Activated naive CD8-positive, alpha-beta T cell treated with anti-CD3 and anti-CD28 coated beads, Interleukin-2, amount 50 U/mL, for 24 hours (primary cell): ENCODE data around the gene ZNF490.
"Not testable (repeated sequence)": the region's sequence is repeated elsewhere in the genome, so short reads cannot be mapped to it uniquely, and the experiment has no call there.

Experiments
- ATAC-seq: fragments of 150-1000 bp; cut with Tn5 transposase; one replicate; pipeline ENCODE4 v1.10.0; 2021
- DNase-seq: peaks from one replicate; pipeline ENCODE4 v3.0.0; 2021
- H3K27ac Mint-ChIP-seq: one replicate; pipeline ENCODE4 v1.8.0; 2021; ENCODE audit warnings: mild to moderate bottlenecking, mixed read lengths
- H3K27me3 Mint-ChIP-seq: one replicate; pipeline ENCODE4 v1.8.0; 2021; ENCODE audit warnings: mixed read lengths
- H3K36me3 Mint-ChIP-seq: one replicate; pipeline ENCODE4 v1.8.0; 2021; ENCODE audit warnings: low read depth, mixed read lengths
- H3K4me1 Mint-ChIP-seq: one replicate; pipeline ENCODE4 v1.8.0; 2021; ENCODE audit warnings: mixed read lengths
- H3K4me3 Mint-ChIP-seq: one replicate; pipeline ENCODE4 v1.8.0; 2021; ENCODE audit warnings: mild to moderate bottlenecking, moderate library complexity, mixed read lengths
- H3K9me3 Mint-ChIP-seq: one replicate; pipeline ENCODE4 v1.8.0; 2021; ENCODE audit warnings: mixed read lengths

Gene ZNF490

DNA sequence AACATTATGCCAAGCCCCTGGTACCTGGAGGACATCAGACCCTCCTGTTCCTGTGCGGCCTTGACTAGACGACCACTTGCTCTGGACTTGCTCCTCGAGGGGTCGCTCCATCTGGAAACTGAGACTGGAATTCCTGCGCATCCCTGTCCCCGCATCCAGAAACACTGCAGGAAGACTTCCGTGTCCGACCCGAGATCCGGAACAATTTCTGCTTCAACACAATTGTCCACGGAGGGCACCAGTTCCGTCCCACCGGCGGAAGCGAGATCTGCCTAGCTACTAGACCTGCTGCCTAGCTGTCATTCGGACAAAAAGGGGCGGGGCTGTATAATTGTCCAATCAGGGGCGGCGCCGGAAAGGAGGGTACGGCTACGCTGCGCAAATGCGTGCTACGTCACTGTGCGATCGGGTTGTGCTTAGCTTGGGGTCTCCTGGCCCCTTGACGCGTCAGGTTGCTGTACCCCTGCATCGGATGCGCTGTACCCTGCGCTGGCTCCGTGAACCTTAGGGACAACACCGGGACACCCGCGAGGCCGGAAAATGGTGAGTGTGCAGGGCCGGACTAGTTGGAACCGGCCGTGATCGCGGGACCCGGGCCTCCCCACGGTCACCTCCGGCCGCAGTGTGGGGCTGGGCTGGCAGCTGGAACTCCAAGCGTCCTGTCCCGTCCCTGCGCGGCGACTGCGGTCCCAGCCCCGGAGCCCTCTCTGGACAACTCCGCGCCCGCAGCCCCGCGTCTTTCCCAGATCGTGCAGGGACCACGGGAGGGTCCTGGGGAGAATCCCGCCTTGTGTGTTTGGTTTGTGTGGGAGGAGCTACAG lies at the start of gene ZNF490, which contains the start of gene ZNF791:
Gene ZNF490, minus strand, starts transcription at position 274 of the 821 bp plus-strand sequence. Its CDS starts 133 bp downstream, at position 141.
Gene ZNF791, plus strand, starts transcription at position 381 of the 821 bp plus-strand sequence. Its CDS starts 160 bp downstream, at position 541.
- peak; percentile 95 for ATAC-seq
- Mint-ChIP-seq H3K9me3 (no peaks in the 10 kb centered on the region), H3K4me3 (peak within 1 kb of the TSS; percentile 99), H3K4me1 (peaks cover 58% of the 10 kb centered on the region), H3K27ac (peak within 1 kb of the TSS; percentile 97), H3K36me3 (peaks cover 19% of the 10 kb centered on the region), H3K27me3 (no peaks in the 10 kb centered on the region)
- DNase-seq: peak; percentile 97

DNA sequence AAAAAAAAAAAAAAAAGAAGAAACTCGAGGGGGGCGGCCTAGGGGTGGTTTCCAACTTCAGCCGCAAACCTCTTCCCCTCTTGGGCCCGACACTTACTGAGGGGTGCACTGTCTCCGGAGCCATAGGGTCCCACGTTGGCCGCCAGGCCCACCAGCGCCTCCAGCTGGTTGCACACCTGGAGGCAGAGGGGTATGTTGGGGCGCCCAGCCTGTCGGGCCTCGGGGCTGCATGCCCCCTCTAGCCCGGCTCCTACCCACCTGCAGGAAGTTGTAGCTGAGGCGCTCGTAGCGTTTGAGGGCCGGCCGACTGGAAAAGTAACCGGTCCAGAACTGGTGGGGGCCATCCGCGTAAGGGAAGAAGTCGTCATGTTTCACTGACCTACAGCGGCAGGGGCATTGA lies 47.4 kb upstream of the ZNF490 start:
- H3K27ac Mint-ChIP-seq: no peak overlapping the region
- H3K36me3 Mint-ChIP-seq: peaks cover 49% of the 10 kb centered on the region
- H3K9me3 Mint-ChIP-seq: no peaks in the 10 kb centered on the region
- H3K27me3 Mint-ChIP-seq: no peaks in the 10 kb centered on the region
- H3K4me1 Mint-ChIP-seq: no peaks in the 10 kb centered on the region
- no peak for ATAC-seq
- DNase-seq: no peak
- H3K4me3 Mint-ChIP-seq: no peak overlapping the region

DNA sequence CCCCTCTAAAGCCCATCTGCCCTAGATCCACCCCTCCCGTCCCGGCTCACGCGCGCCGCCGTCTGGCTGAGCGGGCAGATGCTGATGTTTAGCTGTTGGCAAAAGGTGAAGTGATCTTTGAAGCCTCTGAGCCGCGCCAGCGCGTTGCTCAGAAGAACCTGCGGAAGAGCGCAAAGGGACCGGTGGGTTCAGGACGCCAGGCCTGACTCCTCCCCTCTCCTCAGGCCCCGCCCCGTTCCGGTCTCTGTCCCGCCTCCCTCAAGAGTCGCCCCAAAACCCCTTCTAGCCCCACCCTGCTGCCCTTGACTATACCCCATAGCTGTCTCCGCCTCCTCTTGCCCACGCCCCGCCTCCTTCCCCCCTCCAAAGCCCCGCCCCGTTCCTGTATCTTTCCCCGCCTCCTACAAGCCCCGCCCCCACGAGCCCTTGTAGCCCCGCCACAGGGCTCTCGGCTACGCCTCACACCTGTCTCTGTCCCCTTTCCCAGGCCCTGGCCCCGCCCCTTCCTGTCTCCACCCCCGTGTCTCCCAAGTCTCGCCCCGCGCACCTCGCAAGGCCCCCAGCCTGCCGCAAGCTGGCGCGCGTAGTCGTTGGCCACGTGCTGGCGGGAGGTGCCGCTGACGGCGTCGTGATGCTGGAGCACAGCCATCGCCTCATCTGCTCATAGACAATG lies 46.4 kb upstream of the ZNF490 start:
- ATAC-seq: peak; percentile 43
- H3K9me3 Mint-ChIP-seq: no peaks in the 10 kb centered on the region
- H3K4me3 Mint-ChIP-seq: no peak overlapping the region
- no peaks in the 10 kb centered on the region for H3K27me3 Mint-ChIP-seq
- H3K27ac Mint-ChIP-seq: no peak overlapping the region
- H3K36me3 Mint-ChIP-seq: peaks cover 49% of the 10 kb centered on the region
- H3K4me1 Mint-ChIP-seq: no peaks in the 10 kb centered on the region
- peak; percentile 57 for DNase-seq

DNA sequence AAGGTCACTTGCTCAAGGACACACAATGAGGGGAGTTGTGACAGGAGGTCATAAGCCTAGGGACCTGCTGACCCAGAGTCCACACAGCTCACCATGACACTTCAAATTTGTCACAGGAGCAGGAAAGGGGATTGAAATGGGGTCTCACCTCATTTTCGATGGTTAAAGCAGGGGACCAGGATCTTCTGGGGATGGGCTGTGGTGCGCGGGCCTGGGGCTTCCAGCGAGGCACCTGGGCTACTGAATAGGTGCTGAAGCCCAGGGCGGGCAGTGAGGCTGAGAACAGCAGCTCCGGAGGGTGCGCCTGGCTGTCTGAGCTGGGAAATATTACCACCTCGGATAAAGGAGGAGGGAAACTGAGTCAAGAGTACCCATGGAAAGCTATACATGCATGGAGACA lies 44.9 kb upstream of the ZNF490 start:
- H3K9me3 Mint-ChIP-seq: no peaks in the 10 kb centered on the region
- peaks cover 41% of the 10 kb centered on the region for H3K36me3 Mint-ChIP-seq
- H3K4me1 Mint-ChIP-seq: no peaks in the 10 kb centered on the region
- no peak overlapping the region for H3K27ac Mint-ChIP-seq
- H3K27me3 Mint-ChIP-seq: no peaks in the 10 kb centered on the region
- ATAC-seq (no peak), DNase-seq (no peak)
- no peak overlapping the region for H3K4me3 Mint-ChIP-seq

DNA sequence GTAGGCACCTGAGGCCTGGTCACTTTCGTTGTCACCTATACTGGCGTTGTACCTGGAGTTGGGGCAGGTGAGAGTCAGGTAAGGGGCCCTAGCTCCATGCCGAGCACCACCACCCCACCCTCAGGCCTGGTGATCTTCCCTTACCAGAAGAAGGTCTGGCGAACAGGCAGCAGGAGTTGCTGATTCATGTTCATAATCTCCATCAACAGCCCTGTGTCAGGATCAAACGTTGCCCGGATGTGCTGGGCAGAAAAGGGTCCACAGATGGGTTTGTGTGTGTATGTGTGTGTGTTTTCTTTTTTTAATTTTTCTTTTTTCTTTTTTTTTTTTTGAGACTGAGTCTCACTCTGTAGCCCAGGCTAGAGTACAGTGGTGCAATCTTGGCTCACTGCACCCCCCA lies 41.6 kb upstream of the ZNF490 start:
- H3K9me3 Mint-ChIP-seq: no peaks in the 10 kb centered on the region
- no peak overlapping the region for H3K27ac Mint-ChIP-seq
- ATAC-seq: no peak
- no peaks in the 10 kb centered on the region for H3K27me3 Mint-ChIP-seq
- DNase-seq: no peak
- H3K36me3 Mint-ChIP-seq: peaks cover 34% of the 10 kb centered on the region
- H3K4me3 Mint-ChIP-seq: no peak overlapping the region
- no peaks in the 10 kb centered on the region for H3K4me1 Mint-ChIP-seq

DNA sequence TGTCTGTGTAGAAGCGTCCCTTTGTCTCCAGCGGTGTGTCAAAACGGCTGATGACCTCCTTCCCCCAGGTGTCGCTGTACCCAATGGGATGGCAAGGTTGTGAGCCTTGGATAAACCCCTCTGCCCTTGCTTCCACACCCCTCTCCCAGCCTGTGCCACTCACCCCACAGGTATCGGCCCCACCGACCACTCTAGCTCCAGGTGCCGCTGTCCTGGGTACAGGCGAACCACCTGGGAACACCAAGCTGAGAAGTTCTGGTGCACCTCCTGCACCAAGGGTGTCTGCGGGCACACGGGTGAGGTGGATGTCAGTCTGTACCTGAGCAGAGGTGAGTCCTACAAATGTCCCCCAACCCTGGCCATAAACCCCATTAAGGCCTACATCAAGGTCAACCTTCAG lies 39.3 kb upstream of the ZNF490 start:
- no peak overlapping the region for H3K4me3 Mint-ChIP-seq
- no peaks in the 10 kb centered on the region for H3K27me3 Mint-ChIP-seq
- ATAC-seq (no peak), DNase-seq (no peak)
- H3K4me1 Mint-ChIP-seq: no peaks in the 10 kb centered on the region
- H3K36me3 Mint-ChIP-seq: peaks cover 16% of the 10 kb centered on the region
- H3K9me3 Mint-ChIP-seq: no peaks in the 10 kb centered on the region
- no peak overlapping the region for H3K27ac Mint-ChIP-seq

DNA sequence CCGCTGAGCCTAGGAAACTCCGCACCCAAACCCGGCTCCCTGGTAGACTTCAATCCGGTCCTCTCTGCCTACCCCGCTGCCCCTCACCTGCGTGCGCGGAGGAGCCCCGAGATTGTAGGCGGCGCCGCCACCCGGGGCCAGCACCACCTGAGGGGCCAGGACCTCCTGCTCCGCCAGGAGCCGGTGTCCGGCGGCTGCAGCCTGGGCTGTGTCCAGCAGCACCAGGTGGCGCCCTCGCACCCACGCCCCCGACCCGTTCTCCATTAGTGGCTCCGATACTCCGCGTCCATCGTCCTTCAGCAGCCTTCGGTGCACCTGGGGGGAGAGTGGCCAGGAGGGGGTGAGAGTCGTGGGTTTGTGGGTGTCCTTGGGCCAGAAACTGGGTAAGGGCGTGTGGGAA lies 37.5 kb upstream of the ZNF490 start:
- H3K27ac Mint-ChIP-seq: no peak overlapping the region
- no peaks in the 10 kb centered on the region for H3K9me3 Mint-ChIP-seq
- peaks cover 14% of the 10 kb centered on the region for H3K36me3 Mint-ChIP-seq

DNA sequence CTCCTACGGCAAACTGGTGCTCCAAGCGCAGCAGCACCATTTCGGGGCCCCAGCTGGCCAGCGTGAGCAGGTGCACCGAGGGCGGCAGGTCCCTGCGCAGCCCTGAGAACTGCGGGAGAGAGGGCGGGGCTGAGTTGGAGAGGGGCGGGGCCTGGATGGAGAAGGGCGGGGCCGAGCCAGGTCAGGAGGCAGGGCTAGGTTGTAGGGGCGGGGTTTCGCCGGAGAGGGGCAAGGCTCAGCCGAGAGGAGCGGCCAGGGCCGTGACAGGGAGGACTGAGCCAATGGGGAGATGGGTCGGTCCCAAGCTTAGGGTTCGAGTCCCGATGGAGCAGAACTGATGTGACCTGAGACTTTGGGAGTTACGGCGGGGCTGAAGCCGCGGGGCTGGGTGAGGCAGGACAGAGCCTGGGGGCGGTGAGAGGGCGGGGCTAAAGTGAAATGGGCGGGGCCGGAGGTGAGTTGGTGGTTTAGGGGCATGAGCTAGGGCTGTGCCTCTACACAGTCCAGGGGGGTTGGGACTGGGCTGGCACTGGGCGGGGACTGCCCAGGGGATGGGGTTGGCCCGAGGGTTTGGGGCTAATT lies 37.0 kb upstream of the ZNF490 start:
- no peak overlapping the region for H3K4me3 Mint-ChIP-seq

More for the DNA sequence above, 37.5 kb upstream of the ZNF490 start:
- Mint-ChIP-seq H3K4me3 (no peak overlapping the region), H3K27me3 (no peaks in the 10 kb centered on the region), H3K4me1 (no peaks in the 10 kb centered on the region)
- ATAC-seq (no peak), DNase-seq (no peak)

DNA sequence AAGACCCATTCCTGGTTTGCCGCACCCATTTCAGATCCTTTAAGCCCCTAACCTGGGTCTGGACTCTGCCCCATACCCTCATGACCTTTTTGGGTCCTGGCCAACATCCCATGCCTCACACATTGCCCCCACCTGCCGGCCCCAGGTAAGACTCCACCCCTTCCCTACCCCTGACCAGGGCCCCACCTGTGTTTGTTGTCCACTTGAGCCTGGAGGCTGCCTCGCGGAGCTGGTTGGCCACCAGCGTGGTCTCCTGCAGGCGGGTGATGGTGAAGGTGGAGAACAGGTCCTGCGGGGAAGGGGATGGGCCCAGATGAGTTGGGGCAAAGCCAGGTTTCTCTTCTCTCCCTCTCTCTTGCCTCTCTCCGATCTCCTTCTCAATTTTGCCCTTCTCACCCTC lies 36.4 kb upstream of the ZNF490 start:
- Mint-ChIP-seq H3K4me1 (no peaks in the 10 kb centered on the region), H3K27ac (no peak overlapping the region), H3K27me3 (no peaks in the 10 kb centered on the region), H3K36me3 (peaks cover 12% of the 10 kb centered on the region), H3K9me3 (no peaks in the 10 kb centered on the region), H3K4me3 (no peak overlapping the region)
- no peak for ATAC-seq
- DNase-seq: no peak

More for the DNA sequence above, 37.0 kb upstream of the ZNF490 start:
- Mint-ChIP-seq H3K27ac (no peak overlapping the region), H3K27me3 (no peaks in the 10 kb centered on the region), H3K4me1 (no peaks in the 10 kb centered on the region), H3K36me3 (peaks cover 14% of the 10 kb centered on the region), H3K9me3 (no peaks in the 10 kb centered on the region)
- peak; percentile 47 for ATAC-seq
- DNase-seq: peak; percentile 59

DNA sequence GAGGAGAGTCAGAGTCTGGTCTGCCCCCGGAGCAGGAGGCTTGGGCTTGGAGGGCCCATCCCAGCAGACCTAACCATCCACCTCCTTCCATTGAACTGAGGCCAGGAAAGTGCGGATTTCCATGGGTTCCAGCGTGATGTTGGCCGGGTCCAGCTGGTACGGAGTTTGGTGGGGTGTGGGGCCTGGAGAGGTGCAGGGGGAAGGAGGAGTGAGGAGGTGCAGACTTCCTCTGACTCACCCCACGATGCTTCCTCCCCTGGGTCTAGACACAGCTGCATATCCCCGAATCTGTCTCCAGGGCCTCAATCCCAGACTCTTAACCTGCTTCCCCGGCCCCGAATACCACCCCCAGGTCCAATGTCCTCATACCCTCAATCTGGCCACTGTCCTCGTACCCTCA lies 35.9 kb upstream of the ZNF490 start:
- Mint-ChIP-seq H3K27me3 (no peaks in the 10 kb centered on the region), H3K27ac (no peak overlapping the region), H3K36me3 (peaks cover 12% of the 10 kb centered on the region), H3K9me3 (no peaks in the 10 kb centered on the region), H3K4me1 (no peaks in the 10 kb centered on the region), H3K4me3 (no peak overlapping the region)
- ATAC-seq (no peak), DNase-seq (no peak)

DNA sequence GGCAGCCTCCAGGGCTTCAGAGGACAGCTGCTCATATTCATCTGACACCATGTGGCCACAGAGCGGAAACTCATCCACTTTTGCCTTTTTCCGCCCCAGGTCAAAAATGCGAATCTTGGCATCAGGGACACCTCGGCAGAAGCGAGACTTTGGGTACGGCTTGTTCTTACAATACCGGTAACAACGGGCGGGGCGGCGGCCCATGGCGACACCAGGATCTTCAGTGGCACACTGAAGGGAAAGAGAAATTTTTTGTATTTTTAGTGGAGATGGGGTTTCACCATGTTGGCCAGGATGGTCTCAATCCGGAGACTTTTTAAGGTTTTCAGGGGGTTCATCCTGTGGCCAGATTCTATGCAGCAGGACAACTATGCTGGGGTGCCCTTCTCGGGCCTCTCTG lies 33.1 kb upstream of the ZNF490 start:
- ATAC-seq, H3K9me3 Mint-ChIP-seq, DNase-seq, H3K36me3 Mint-ChIP-seq, H3K4me3 Mint-ChIP-seq, H3K27ac Mint-ChIP-seq, H3K27me3 Mint-ChIP-seq: not testable (repeated sequence)
- peaks cover 12% of the 10 kb centered on the region for H3K4me1 Mint-ChIP-seq

DNA sequence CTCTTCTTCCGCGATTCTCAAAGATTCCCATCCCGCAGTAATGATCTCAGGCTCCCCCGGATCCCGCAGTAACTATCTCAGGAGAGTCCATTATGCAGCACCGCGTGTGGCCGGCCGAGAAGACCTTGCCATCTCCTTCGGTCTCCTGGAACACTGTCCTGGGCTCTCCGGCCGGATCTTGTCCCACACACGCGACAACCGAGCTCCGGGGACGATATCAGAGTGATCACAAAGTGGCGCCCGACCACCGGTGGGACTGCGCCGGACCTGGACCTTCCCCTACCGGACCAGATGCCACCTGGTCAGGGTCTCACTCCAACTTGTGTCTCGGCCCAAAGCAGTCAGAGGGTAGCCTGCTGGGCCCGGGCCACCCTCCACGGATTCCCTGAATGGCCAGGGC lies 31.9 kb upstream of the ZNF490 start:
- H3K4me3 Mint-ChIP-seq: no peak overlapping the region
- no peaks in the 10 kb centered on the region for H3K9me3 Mint-ChIP-seq
- DNase-seq (no peak), ATAC-seq (no peak)
- H3K27me3 Mint-ChIP-seq: no peaks in the 10 kb centered on the region
- peaks cover 5% of the 10 kb centered on the region for H3K36me3 Mint-ChIP-seq
- no peak overlapping the region for H3K27ac Mint-ChIP-seq
- H3K4me1 Mint-ChIP-seq: peaks cover 12% of the 10 kb centered on the region

DNA sequence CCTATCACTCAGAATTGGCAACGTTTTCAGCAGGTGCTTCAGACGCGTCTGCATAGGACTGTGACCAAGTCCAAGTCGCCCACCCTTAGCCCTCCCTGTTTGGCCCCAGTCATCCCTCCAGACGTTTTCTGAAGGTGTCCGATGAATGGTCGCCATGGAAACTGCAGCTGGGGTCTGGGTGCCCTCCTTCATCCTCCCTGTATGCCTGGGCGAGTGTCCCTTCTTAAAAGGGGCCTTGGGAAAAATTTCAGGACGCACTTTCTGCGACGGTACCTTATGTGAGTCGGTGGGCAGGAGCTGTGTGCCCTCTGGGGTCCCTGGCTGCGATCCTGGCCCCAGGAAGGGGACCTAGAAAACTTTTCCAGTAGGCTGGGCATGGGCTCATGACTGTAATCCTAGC lies 30.8 kb upstream of the ZNF490 start:
- no peak for DNase-seq
- H3K36me3 Mint-ChIP-seq: peaks cover 8% of the 10 kb centered on the region
- no peak overlapping the region for H3K27ac Mint-ChIP-seq
- no peak overlapping the region for H3K4me3 Mint-ChIP-seq
- no peak for ATAC-seq
- no peaks in the 10 kb centered on the region for H3K27me3 Mint-ChIP-seq
- H3K4me1 Mint-ChIP-seq: peaks cover 19% of the 10 kb centered on the region
- H3K9me3 Mint-ChIP-seq: no peaks in the 10 kb centered on the region

DNA sequence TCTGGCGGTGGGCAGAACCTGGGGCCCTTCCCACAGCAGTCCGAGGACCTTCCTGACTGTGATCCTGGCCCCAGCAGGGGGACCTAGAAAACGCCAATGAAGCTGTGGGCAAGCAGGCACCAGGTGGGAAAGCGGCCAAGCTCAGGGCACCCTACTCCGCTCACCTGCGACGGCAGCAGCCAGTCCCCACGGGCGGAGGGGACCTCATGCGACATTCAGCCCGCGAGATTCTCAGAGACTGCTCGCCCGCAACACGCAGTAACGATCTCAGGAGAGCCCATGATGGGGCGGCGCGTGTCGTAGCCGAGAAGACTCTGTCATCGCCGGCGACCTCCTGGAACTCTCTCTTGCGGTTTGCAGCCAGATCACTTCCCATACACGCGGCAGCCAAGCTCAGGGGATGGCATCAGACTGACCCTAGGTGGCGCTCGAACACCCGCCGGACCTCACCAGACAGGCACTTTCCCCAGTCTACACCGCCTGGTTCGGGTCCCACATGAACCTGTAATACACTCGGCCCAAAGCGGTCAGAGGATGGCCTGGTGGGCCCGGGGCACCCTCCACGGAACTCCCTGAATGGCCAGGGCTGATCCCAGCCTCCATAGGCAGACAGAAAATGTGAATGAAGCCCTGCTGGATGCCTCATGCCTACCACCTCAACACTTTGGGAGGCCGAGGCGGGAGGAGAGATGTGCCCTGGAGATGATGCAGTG lies 29.4 kb upstream of the ZNF490 start:
- Mint-ChIP-seq H3K27ac (peak overlapping the region; percentile 88), H3K4me1 (peaks cover 24% of the 10 kb centered on the region), H3K9me3 (no peaks in the 10 kb centered on the region), H3K4me3 (peak overlapping the region; percentile 80), H3K27me3 (no peaks in the 10 kb centered on the region), H3K36me3 (peaks cover 8% of the 10 kb centered on the region)
- ATAC-seq: peak; percentile 96
- peak; percentile 92 for DNase-seq
